K562 (cell line): ENCODE results near the gene SORBS2. TPM values are rescaled to one million over a fixed set of nuclear protein-coding genes. Genes with fewer than 3 reads are reported as not detected.

Source experiments
- NR1H2 ChIP-seq: sonication (generic); formaldehyde crosslinking; IDR thresholded peaks from 2 replicates; pipeline ENCODE4 v1.4.0; 2020; ENCODE audit warnings: mild to moderate bottlenecking, missing genetic modification reagents
- PYGO2 ChIP-seq: fragments of 450-650 bp; IDR thresholded peaks from 2 replicates; pipeline ENCODE4 v1.6.1; 2016; ENCODE audit warnings: mild to moderate bottlenecking, missing genetic modification characterization, moderate library complexity, missing compliant biosample characterization
- RBFOX2 ChIP-seq: fragments of 200-400 bp; formaldehyde crosslinking; IDR thresholded peaks from 2 replicates; pipeline ENCODE4 v1.6.1; 2017; ENCODE audit warnings: low read depth, mild to moderate bottlenecking, low read length, moderate library complexity
- SIX5 ChIP-seq, 2 experiments: IDR thresholded peaks; 2 replicates each; pipeline ENCODE4 v1.6.1; 2011; ENCODE audit warnings: low read length in 2 of 2, borderline replicate concordance in 1 of 2, low read depth in 1 of 2, mild to moderate bottlenecking in 1 of 2, moderate library complexity in 1 of 2; ENCODE audit not compliant: insufficient read depth in 1 of 2
- STAT5B ChIP-seq: fragments of 250-450 bp; sonication (Bioruptor Pico); IDR thresholded peaks from 2 replicates; pipeline ENCODE4 v1.8.0; 2021; ENCODE audit warnings: mild to moderate bottlenecking, inconsistent platforms
- TRIM28 ChIP-seq: fragments of 450-650 bp; IDR thresholded peaks from 2 replicates; pipeline ENCODE4 v1.6.1; 2017
- YY1 ChIP-seq, 3 experiments: IDR thresholded peaks; 2 replicates each; pipeline ENCODE4 v1.6.1; 2011; ENCODE audit warnings: low read length in 2 of 3, mild to moderate bottlenecking in 2 of 3, moderate library complexity in 2 of 3, borderline replicate concordance in 1 of 3, control low read depth in 1 of 3, low read depth in 1 of 3; ENCODE audit not compliant: insufficient read depth in 3 of 3, insufficient replicate concordance in 2 of 3, control insufficient read depth in 1 of 3, insufficient read length in 1 of 3; ENCODE audit errors: extremely low read depth in 1 of 3
- ZNF311 ChIP-seq: fragments of 250-450 bp; sonication (Bioruptor Pico); IDR thresholded peaks from 2 replicates; pipeline ENCODE4 v1.4.0; 2020; ENCODE audit warnings: mild to moderate bottlenecking, moderate library complexity
- ZNF785 ChIP-seq: fragments of 250-450 bp; sonication (Bioruptor Pico); IDR thresholded peaks from 2 replicates; pipeline ENCODE4 v1.4.0; 2020; ENCODE audit warnings: mild to moderate bottlenecking
- polyA plus RNA-seq, 8 experiments: library from polyadenylated mRNA; depleted of rRNA in 4 of 8; stranded (reverse) in 5 of 8; unstranded in 3 of 8; fragments of >200 nt; fragmentation: Nextera tagmentation in 2 of 8; fragmentation: Illumina TruSeq in 1 of 8; extraction: Ambion mirVana in 2 of 8; extraction: Trizol in 1 of 8; gene quantifications; 2 replicates each; pipeline versions ENCODE4 v1.2.1 to v1.2.3, GENCODE V29; 2011 to 2014; ENCODE audit warnings: inconsistent platforms in 1 of 8, missing spikeins in 1 of 8
- total RNA-seq, 7 experiments: library from RNA; depleted of rRNA in 6 of 7; stranded (reverse); fragments of >200 nt in 6 of 7; fragmentation: Illumina TruSeq in 2 of 7; extraction: Trizol in 2 of 7; gene quantifications; 2 replicates each; pipeline versions ENCODE4 v1.2.1 to v1.2.3, GENCODE V29; 2011 to 2021; ENCODE audit warnings: low replicate concordance in 1 of 7
- TF ChIP-seq, protein P1 (sequence below): fragments of 450-650 bp; formaldehyde crosslinking; IDR thresholded peaks from 2 replicates; pipeline ENCODE4 v1.4.0; 2022; ENCODE audit warnings: missing genetic modification characterization
- TF ChIP-seq, protein P2 (sequence below): IDR thresholded peaks from 2 replicates; pipeline ENCODE4 v1.6.1; 2016; ENCODE audit warnings: missing genetic modification characterization, missing compliant biosample characterization
- TF ChIP-seq, protein P3 (sequence below): fragments of 250-450 bp; sonication (Bioruptor Pico); IDR thresholded peaks from 2 replicates; pipeline ENCODE4 v1.4.0; 2020; ENCODE audit warnings: mild to moderate bottlenecking, moderate library complexity, borderline replicate concordance

SORBS2 gene
- total and polyA plus RNA-seq, 9 of the 15 experiments (the other 6 are each of a cell fraction or from before 2014, with no cell fraction given) = 0.29 TPM; not detected in 8

DNA sequence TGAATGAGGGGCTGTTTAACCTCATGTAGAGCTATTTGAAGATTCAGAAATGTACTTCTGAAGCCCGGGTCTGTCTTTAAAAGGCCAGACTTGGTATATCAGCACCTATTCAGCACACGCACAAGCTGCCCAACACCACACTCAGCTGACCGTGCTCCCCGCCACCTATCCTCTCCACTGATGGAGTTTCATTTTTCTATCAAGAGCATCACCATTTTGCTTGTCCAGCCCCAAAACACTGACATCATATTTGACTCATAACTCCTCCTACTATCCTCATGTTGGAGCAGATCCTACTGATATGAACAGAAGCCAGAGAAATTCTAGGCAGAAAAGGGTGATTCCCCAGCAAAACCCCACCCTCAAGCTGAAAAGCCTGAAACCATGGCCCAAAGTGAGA lies 100.3 kb downstream of the SORBS2 start (continued):
- TF ChIP-seq, protein P1, sequence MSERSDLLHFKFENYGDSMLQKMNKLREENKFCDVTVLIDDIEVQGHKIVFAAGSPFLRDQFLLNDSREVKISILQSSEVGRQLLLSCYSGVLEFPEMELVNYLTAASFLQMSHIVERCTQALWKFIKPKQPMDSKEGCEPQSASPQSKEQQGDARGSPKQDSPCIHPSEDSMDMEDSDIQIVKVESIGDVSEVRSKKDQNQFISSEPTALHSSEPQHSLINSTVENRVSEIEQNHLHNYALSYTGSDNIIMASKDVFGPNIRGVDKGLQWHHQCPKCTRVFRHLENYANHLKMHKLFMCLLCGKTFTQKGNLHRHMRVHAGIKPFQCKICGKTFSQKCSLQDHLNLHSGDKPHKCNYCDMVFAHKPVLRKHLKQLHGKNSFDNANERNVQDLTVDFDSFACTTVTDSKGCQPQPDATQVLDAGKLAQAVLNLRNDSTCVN (CRISPR knock-in tag) = no peak
- TF ChIP-seq ZNF311 (CRISPR knock-in tag) = no peak
- no peak for TF ChIP-seq YY1 (IDR thresholded peaks at IDR 0.05; ENCODE audit: borderline replicate concordance in 1 of 3, control insufficient read depth in 1 of 3, extremely low read depth in 1 of 3, insufficient read depth in 3 of 3, insufficient read length in 1 of 3, insufficient replicate concordance in 2 of 3, low read depth in 1 of 3, low read length in 2 of 3)
- TF ChIP-seq SIX5 (IDR thresholded peaks at IDR 0.05; ENCODE audit: borderline replicate concordance in 1 of 2, insufficient read depth in 1 of 2, low read depth in 1 of 2, low read length in 2 of 2) = no peak
- no peak for TF ChIP-seq RBFOX2
- TF ChIP-seq TRIM28 = no peak
- TF ChIP-seq, protein P2, sequence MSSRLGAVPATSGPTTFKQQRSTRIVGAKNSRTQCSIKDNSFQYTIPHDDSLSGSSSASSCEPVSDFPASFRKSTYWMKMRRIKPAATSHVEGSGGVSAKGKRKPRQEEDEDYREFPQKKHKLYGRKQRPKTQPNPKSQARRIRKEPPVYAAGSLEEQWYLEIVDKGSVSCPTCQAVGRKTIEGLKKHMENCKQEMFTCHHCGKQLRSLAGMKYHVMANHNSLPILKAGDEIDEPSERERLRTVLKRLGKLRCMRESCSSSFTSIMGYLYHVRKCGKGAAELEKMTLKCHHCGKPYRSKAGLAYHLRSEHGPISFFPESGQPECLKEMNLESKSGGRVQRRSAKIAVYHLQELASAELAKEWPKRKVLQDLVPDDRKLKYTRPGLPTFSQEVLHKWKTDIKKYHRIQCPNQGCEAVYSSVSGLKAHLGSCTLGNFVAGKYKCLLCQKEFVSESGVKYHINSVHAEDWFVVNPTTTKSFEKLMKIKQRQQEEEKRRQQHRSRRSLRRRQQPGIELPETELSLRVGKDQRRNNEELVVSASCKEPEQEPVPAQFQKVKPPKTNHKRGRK (tag) = no peak
- TF ChIP-seq, protein P3, sequence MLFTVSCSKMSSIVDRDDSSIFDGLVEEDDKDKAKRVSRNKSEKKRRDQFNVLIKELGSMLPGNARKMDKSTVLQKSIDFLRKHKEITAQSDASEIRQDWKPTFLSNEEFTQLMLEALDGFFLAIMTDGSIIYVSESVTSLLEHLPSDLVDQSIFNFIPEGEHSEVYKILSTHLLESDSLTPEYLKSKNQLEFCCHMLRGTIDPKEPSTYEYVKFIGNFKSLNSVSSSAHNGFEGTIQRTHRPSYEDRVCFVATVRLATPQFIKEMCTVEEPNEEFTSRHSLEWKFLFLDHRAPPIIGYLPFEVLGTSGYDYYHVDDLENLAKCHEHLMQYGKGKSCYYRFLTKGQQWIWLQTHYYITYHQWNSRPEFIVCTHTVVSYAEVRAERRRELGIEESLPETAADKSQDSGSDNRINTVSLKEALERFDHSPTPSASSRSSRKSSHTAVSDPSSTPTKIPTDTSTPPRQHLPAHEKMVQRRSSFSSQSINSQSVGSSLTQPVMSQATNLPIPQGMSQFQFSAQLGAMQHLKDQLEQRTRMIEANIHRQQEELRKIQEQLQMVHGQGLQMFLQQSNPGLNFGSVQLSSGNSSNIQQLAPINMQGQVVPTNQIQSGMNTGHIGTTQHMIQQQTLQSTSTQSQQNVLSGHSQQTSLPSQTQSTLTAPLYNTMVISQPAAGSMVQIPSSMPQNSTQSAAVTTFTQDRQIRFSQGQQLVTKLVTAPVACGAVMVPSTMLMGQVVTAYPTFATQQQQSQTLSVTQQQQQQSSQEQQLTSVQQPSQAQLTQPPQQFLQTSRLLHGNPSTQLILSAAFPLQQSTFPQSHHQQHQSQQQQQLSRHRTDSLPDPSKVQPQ (CRISPR knock-in tag) = no peak
- no peak for TF ChIP-seq PYGO2 (tag)
- no peak for TF ChIP-seq ZNF785 (CRISPR knock-in tag)
- TF ChIP-seq NR1H2 (CRISPR knock-in tag) = no peak
- TF ChIP-seq STAT5B (CRISPR knock-in tag) = no peak
- TF ChIP-seq, all 486 proteins: peak for 0
